Measurements from ENCODE around the gene CRMP1. TPM values are rescaled to one million over a fixed set of nuclear protein-coding genes. Genes with fewer than 3 reads are reported as not detected.

The CRMP1 gene
- total and polyA plus RNA-seq, 2 of the 8 experiments (the other 6 are each of a cell fraction or from before 2014, with no cell fraction given): 120 to 131 TPM

DNA sequence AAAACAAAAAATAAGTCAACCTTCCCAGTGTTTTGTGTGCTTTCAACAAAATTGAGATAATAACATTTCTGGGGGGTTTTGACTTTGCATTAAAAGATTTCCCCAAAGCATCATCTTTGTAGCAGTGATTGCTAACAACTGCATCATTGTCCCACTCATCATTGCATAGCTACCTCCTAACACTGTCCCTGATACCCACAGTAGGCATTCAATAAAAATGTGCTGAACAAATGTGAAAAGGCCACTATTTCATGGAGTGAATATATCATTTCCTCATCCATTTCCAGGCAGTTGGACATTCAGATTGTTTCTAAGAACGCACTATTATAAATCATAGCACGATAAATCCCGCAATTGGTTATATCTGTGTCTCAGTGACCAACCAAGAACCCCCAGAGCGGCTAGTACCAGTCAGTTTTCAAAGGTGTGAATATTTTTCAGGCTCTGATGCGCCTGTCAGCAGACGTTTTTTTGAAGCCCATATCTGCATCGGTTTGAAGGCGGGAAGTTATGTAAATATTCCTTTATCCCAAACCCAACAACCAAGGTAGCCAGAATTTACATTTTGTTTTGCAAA is 36.0 kb upstream of the CRMP1 start (continued):
- no peak for TF ChIP-seq POU5F1 (IDR thresholded peaks at IDR 0.05; ENCODE audit: low read depth, low read length)
- no peak for TF ChIP-seq ZNF274 (IDR thresholded peaks at IDR 0.05; ENCODE audit: borderline replicate concordance, extremely low read depth, low read length)
- TF ChIP-seq POLR2A (IDR thresholded peaks at IDR 0.05; ENCODE audit: control extremely low read depth in 1 of 2, low read depth in 2 of 2, low read length in 2 of 2): no peak

Measured in H1 (cell line).